Ovary (tissue), 9 donors: ENCODE data around the gene PRKG2. TPM values are rescaled to one million over a fixed set of nuclear protein-coding genes. Genes with fewer than 3 reads are reported as not detected.

Experiments used
- DNase-seq, 5 donors: peaks; one replicate each; pipeline ENCODE4 v3.0.0-alpha.2; 2019 to 2020
- H3K27ac ChIP-seq, 2 donors: fragments of 200-600 bp; one replicate each; pipeline versions ENCODE4 v1.5.1 to v1.8.0; 2019 to 2022
- H3K27me3 ChIP-seq: fragments of 200-600 bp; one replicate; pipeline ENCODE4 v1.8.0; 2022
- H3K36me3 ChIP-seq: fragments of 200-600 bp; sonication (generic); one replicate; pipeline ENCODE4 v1.5.1; 2019
- H3K4me1 ChIP-seq: one replicate; pipeline ENCODE4 v1.8.1; 2013; ENCODE audit warnings: mild to moderate bottlenecking, moderate library complexity; ENCODE audit not compliant: insufficient read depth
- H3K4me3 ChIP-seq: fragments of 200-600 bp; sonication (generic); one replicate; pipeline ENCODE4 v1.5.1; 2017
- H3K9me3 ChIP-seq, 2 donors: fragments of 200-600 bp in 1 of 2; sonication (generic) in 1 of 2; one replicate each; pipeline versions ENCODE4 v1.5.1 to v1.8.1; 2013 to 2019; ENCODE audit warnings: mild to moderate bottlenecking in 1 of 2, moderate library complexity in 1 of 2
- CTCF ChIP-seq, 3 donors: fragments of 450-650 bp in 2 of 3; fragments of 200-600 bp in 1 of 3; IDR thresholded peaks; one replicate each; pipeline versions ENCODE4 v1.5.1 to v1.8.0; 2016 to 2022; ENCODE audit warnings: antibody characterized with exemption in 3 of 3, mild to moderate bottlenecking in 1 of 3
- EP300 ChIP-seq: sonication (generic); formaldehyde crosslinking; IDR thresholded peaks from one replicate; pipeline ENCODE4 v1.6.1; 2017; ENCODE audit warnings: antibody characterized with exemption
- POLR2A ChIP-seq: fragments of 450-650 bp; IDR thresholded peaks from one replicate; pipeline ENCODE4 v1.6.1; 2017; ENCODE audit warnings: antibody characterized with exemption, mild to moderate bottlenecking, moderate library complexity
- WGBS, 3 donors: extraction: QIAGEN DNeasy Blood & Tissue Kit in 1 of 3; methylation state at CpG; one replicate each; pipeline versions ENCODE4 v1.1.5 to v1.1.7; 2013 to 2017; 5-methylcytosine and 5-hydroxymethylcytosine counted together
- intact Hi-C, 4 donors: fragments of 100-400 bp; cut with DNase I; formaldehyde crosslinking; loops; one replicate each; pipeline versions ENCODE4 v1.11.0 to v1.15.1; 2022 to 2023
- polyA plus RNA-seq, 2 donors: library from polyadenylated mRNA; stranded (reverse); fragments of 200-250 nt in 1 of 2; fragments of 350-450 nt in 1 of 2; fragmentation: Illumina TruSeq in 1 of 2; extraction: RNeasy Lipid Tissue Mini Kit (QIAGEN cat#74804) in 1 of 2; gene quantifications; one replicate each; pipeline ENCODE4 v1.2.3, GENCODE V29; 2013 to 2014
- total RNA-seq, 7 donors: library from RNA; depleted of rRNA in 2 of 7; stranded (reverse); fragments of >200 nt in 2 of 7; fragmentation: NEBNext Ultra II Directional in 3 of 7; extraction: Animal tissue kit (Norgen Biotek cat#: 25700) in 3 of 7; gene quantifications; one replicate each; pipeline versions ENCODE4 v1.1.0 to v1.2.4, GENCODE V29; 2016 to 2023
- donor health status: DM: no; HTN: no; CAD: no; lungs with moderate emphysema.
- donor health status: DM: no; HTN: no; CAD: no.
- donor health status: Bipolar disorder and iron deficiency.
- donor health status: DM: yes; HTN: yes; CAD: no.
- donor health status: DM: no; HTN: no; CAD: no.
- donor health status: DM: yes; HTN: yes; CAD: no.

PRKG2 gene
- total and polyA plus RNA-seq, 9 donors = 0.08 to 0.60 (median 0.16) TPM; not detected in 3

GRCh38 chr4:81245218-81246009 is 30.4 kb upstream of the PRKG2 start:
- Histone ChIP-seq H3K9me3 (no peaks in the 10 kb centered on the region), H3K4me3 (no peak overlapping the region), H3K4me1 (no peaks in the 10 kb centered on the region), H3K27ac (no peak overlapping the region), H3K27me3 (no peaks in the 10 kb centered on the region), H3K36me3 (no peaks in the 10 kb centered on the region)
- intact Hi-C loops = no loop called here
- no peak for DNase-seq
- TF ChIP-seq POLR2A (no peak), CTCF (IDR thresholded peaks at IDR 0.05) (no peak), EP300 (no peak)
- WGBS, 3 donors = 52 to 57% (median 56%) methylated on average over 3 of the region's 3 CpGs

- intact Hi-C loops = no loop called here
- Histone ChIP-seq H3K27ac (no peak overlapping the region), H3K4me1 (no peaks in the 10 kb centered on the region), H3K36me3 (no peaks in the 10 kb centered on the region), H3K4me3 (no peak overlapping the region), H3K27me3 (no peaks in the 10 kb centered on the region), H3K9me3 (no peaks in the 10 kb centered on the region)
- TF ChIP-seq CTCF (IDR thresholded peaks at IDR 0.05) (no peak), EP300 (no peak), POLR2A (no peak)
- no peak for DNase-seq
Observed at GRCh38 chr4:81237791-81238190, 22.8 kb upstream of the PRKG2 start.

- no peak for TF ChIP-seq POLR2A
- TF ChIP-seq EP300 = no peak
- no peak for TF ChIP-seq CTCF (IDR thresholded peaks at IDR 0.05)
- H3K27ac ChIP-seq = no peak overlapping the region
- H3K27me3 ChIP-seq = no peaks in the 10 kb centered on the region
- DNase-seq = no peak
- H3K4me1 ChIP-seq = no peaks in the 10 kb centered on the region
- 85 to 88% (median 86%) methylated on average over 23 of the region's 23 CpGs for WGBS, 3 donors
- H3K36me3 ChIP-seq = no peaks in the 10 kb centered on the region
- no peaks in the 10 kb centered on the region for H3K9me3 ChIP-seq
- no peak overlapping the region for H3K4me3 ChIP-seq
- intact Hi-C loops = no loop called here
Observed at GRCh38 chr4:81235982-81236749, 21.1 kb upstream of the PRKG2 start.

GRCh38 chr4:81227968-81228367 is 12.9 kb upstream of the PRKG2 start:
- TF ChIP-seq EP300 (no peak), CTCF (IDR thresholded peaks at IDR 0.05) (no peak), POLR2A (no peak)
- H3K27ac ChIP-seq = no peak overlapping the region
- WGBS, 3 donors = 73 to 80% (median 79%) methylated on average over 6 of the region's 6 CpGs

More at GRCh38 chr4:81227968-81228367, 12.9 kb upstream of the PRKG2 start:
- Histone ChIP-seq H3K4me3 (no peak overlapping the region), H3K9me3 (no peaks in the 10 kb centered on the region), H3K4me1 (no peaks in the 10 kb centered on the region), H3K27me3 (no peaks in the 10 kb centered on the region), H3K36me3 (no peaks in the 10 kb centered on the region)
- no peak for DNase-seq
- intact Hi-C loops = loop anchor here in 1 of 4 donors (5.0 kb wide), 1 partner anchor 1426 kb away; no protein-coding TSS in a partner anchor
